Neuronal stem cell (in vitro differentiated cells): ENCODE results near the gene HOXB7.

Source experiments
- DNase-seq: peaks from one replicate; pipeline ENCODE4 v3.0.0-alpha.2; 2013; ENCODE audit warnings: low spot score
- H2AFZ ChIP-seq: one replicate; pipeline ENCODE4 v1.6.1; 2013; ENCODE audit warnings: mild to moderate bottlenecking, low read length, inconsistent platforms
- H2AK5ac ChIP-seq: 2 replicates; pipeline ENCODE4 v1.6.1; 2013; ENCODE audit warnings: low read depth, mild to moderate bottlenecking, inconsistent platforms, low read length, moderate library complexity, mixed read lengths
- H2BK120ac ChIP-seq: 2 replicates; pipeline ENCODE4 v1.6.1; 2013; ENCODE audit warnings: low read depth, mild to moderate bottlenecking, inconsistent platforms, low read length, moderate library complexity, mixed read lengths
- H2BK12ac ChIP-seq: one replicate; pipeline ENCODE4 v1.6.1; 2013; ENCODE audit warnings: low read length, inconsistent platforms
- H2BK15ac ChIP-seq: 2 replicates; pipeline ENCODE4 v1.6.1; 2013; ENCODE audit warnings: mild to moderate bottlenecking, low read length, inconsistent platforms, mixed read lengths
- H2BK5ac ChIP-seq: one replicate; pipeline ENCODE4 v1.6.1; 2013; ENCODE audit warnings: inconsistent platforms, mild to moderate bottlenecking, low read length, moderate library complexity
- H3K14ac ChIP-seq: one replicate; pipeline ENCODE4 v1.6.1; 2013; ENCODE audit warnings: low read length, inconsistent platforms
- H3K18ac ChIP-seq: 2 replicates; pipeline ENCODE4 v1.6.1; 2013; ENCODE audit warnings: low read length, inconsistent platforms
- H3K23ac ChIP-seq: 2 replicates; pipeline ENCODE4 v1.6.1; 2013; ENCODE audit warnings: low read depth, mild to moderate bottlenecking, mixed read lengths, low read length, inconsistent platforms; ENCODE audit not compliant: poor library complexity
- H3K27ac ChIP-seq: replicated peaks from 3 replicates; pipeline ENCODE4 v1.5.1; 2013; ENCODE audit warnings: low read length, inconsistent platforms
- H3K27me3 ChIP-seq, 3 experiments: 2 replicates each; pipeline ENCODE4 v1.6.1; 2013; ENCODE audit warnings: low read length in 3 of 3, mild to moderate bottlenecking in 2 of 3, inconsistent platforms in 1 of 3, low read depth in 1 of 3, mixed read lengths in 1 of 3, moderate library complexity in 1 of 3; ENCODE audit not compliant: control insufficient read depth in 3 of 3, insufficient read depth in 3 of 3
- H3K36me3 ChIP-seq, 2 donors: replicated peaks in 1 of 2; 2 replicates each; pipeline ENCODE4 v1.6.1; 2013; ENCODE audit warnings: low read length in 2 of 2; ENCODE audit not compliant: control insufficient read depth in 2 of 2, insufficient read depth in 2 of 2
- H3K4ac ChIP-seq: 2 replicates; pipeline ENCODE4 v1.6.1; 2013; ENCODE audit warnings: inconsistent platforms, mild to moderate bottlenecking, low read length, moderate library complexity
- H3K4me1 ChIP-seq, 2 donors: 1 replicate in 1 of 2; 2 replicates in 1 of 2; pipeline ENCODE4 v1.6.1; 2013; ENCODE audit warnings: low read length in 2 of 2, low read depth in 1 of 2; ENCODE audit not compliant: control insufficient read depth in 2 of 2, insufficient read depth in 1 of 2
- H3K4me2 ChIP-seq: one replicate; pipeline ENCODE4 v1.6.1; 2013; ENCODE audit warnings: mild to moderate bottlenecking, low read length, inconsistent platforms; ENCODE audit not compliant: insufficient read depth, poor library complexity, severe bottlenecking
- H3K4me3 ChIP-seq, 2 donors: 2 replicates each; pipeline ENCODE4 v1.5.1; 2013; ENCODE audit warnings: low read length in 2 of 2, mild to moderate bottlenecking in 2 of 2, inconsistent platforms in 1 of 2, moderate library complexity in 1 of 2
- H3K79me1 ChIP-seq: one replicate; pipeline ENCODE4 v1.6.1; 2013; ENCODE audit warnings: low read depth, mild to moderate bottlenecking, inconsistent platforms, low read length, moderate library complexity
- H3K9ac ChIP-seq: one replicate; pipeline ENCODE4 v1.6.1; 2013; ENCODE audit warnings: mild to moderate bottlenecking, low read depth, low read length, inconsistent platforms; ENCODE audit not compliant: poor library complexity
- H3K9me3 ChIP-seq, 2 donors: replicated peaks in 1 of 2; 2 replicates each; pipeline versions ENCODE3 to v1.6.1; 2013; ENCODE audit warnings: low read length in 2 of 2, mild to moderate bottlenecking in 2 of 2, inconsistent platforms in 1 of 2, low read depth in 1 of 2, mixed read lengths in 1 of 2, moderate library complexity in 1 of 2; ENCODE audit not compliant: control insufficient read depth in 2 of 2, insufficient read depth in 1 of 2
- H4K8ac ChIP-seq: one replicate; pipeline ENCODE4 v1.6.1; 2013; ENCODE audit warnings: low read depth, mild to moderate bottlenecking, inconsistent platforms, low read length, moderate library complexity
- H4K91ac ChIP-seq: one replicate; pipeline ENCODE4 v1.6.1; 2013; ENCODE audit warnings: low read length, low read depth, mild to moderate bottlenecking, inconsistent platforms; ENCODE audit not compliant: poor library complexity
- WGBS, 2 donors: extraction: QIAGEN DNeasy Blood & Tissue Kit; methylation state at CpG; one replicate each; pipeline ENCODE4 v1.1.7; 2013; ENCODE audit warnings: missing lambda C conversion rate in 2 of 2, mixed read lengths in 1 of 2; ENCODE audit not compliant: insufficient read length in 2 of 2, insufficient replicate concordance in 1 of 2; ENCODE audit errors: extremely low coverage in 2 of 2; 5-methylcytosine and 5-hydroxymethylcytosine counted together

HOXB7 gene

DNA sequence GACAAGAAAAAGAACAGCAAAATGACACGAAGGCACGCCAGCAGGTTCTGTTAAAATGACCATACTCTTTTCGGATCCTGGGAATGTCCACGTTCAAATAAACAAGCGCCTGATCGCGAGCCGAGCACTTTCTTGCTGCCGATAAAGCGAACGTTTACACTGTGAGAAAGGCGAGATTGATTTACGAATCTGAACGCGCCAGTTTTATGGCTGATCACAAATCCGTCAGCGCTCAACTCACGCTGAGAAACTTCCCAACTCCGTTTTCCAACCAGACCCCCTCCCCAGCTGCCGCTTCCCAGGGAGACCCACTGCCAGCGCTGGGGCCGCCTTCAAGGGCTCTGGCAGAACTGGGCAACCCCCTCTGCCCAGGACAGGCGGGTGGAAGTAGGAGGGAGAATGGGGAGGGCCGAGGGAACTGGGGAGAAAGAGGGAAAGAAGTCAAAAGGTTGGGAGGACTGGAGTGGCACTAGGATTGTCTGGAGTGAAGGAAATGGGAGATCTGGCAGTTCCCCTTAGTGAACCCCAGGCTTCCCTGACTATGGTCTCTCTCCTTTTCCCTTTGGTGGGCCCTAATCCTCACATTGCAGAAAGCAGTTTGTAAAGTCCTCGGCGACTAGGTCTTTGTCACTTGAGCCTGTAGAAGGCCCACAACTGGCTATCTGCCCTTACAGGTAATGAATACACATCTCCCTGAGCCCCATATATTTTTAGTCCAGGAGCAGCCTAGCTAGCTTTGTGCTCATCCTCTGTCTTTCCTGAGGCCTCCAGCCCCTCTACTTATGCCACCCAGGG is 39.6 kb downstream of the HOXB7 start:
- H3K27me3 ChIP-seq, result peaks cover 59 to 100% (median 99%) of the 10 kb centered on the region in 3 experiments
- no peak overlapping the region for H2BK5ac ChIP-seq
- no peak overlapping the region for H4K91ac ChIP-seq
- H2BK120ac ChIP-seq, result no peak overlapping the region
- no peaks in the 10 kb centered on the region for H3K4me1 ChIP-seq
- H3K36me3 ChIP-seq, result no peaks in the 10 kb centered on the region
- H3K9me3 ChIP-seq, result peaks cover 0 to 4% of the 10 kb centered on the region in 2 donors
- H3K18ac ChIP-seq, result no peak overlapping the region
- H4K8ac ChIP-seq, result no peak overlapping the region
- no peak overlapping the region for H3K14ac ChIP-seq
- H2BK12ac ChIP-seq, result no peak overlapping the region
- H3K4me3 ChIP-seq, result no peak overlapping the region
- no peak for DNase-seq
- no peak overlapping the region for H3K4me2 ChIP-seq
- WGBS, 2 donors, result no CpG with 5 or more reads among the region's 26 CpGs
- H3K23ac ChIP-seq, result no peak overlapping the region
- H3K79me1 ChIP-seq, result no peaks in the 10 kb centered on the region
- H3K4ac ChIP-seq, result no peak overlapping the region
- H2AFZ ChIP-seq, result no peak overlapping the region
- H2AK5ac ChIP-seq, result no peak overlapping the region
- no peak overlapping the region for H3K9ac ChIP-seq
- H2BK15ac ChIP-seq, result no peak overlapping the region
- H3K27ac ChIP-seq, result no peak overlapping the region

DNA sequence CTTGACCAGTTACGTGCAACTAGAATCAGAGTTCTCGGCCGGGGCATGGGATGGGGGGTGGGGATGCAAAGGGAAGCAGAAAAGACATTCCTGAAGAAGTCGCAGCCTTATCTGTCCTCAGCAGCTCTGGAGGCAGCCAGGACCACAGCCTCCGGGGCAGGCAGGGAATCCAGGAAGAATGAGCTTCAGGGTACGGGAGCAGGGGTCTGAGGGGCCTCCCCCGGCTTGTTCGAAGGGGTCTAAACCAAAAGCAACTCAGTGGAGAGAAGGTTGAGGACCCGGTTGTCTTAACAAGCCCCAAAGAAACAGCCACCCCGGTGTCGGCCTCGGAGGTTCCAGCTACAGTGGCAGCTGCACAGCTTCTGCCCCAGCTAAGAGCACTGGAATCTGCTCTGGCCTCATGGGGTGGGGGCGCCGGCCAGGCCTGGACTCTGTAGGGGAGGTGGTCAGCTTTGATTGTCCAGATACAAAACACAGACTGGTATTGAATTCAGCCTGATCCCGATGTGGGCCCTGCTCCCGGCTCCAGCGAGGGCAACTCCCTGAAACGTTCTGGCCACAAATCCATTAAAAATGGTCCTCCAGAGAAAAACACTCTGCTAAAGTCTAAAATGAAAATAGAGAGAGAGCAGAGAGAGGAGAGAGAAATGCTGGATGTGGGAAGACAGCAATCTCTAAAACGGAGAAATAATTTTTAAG is 40.3 kb downstream of the HOXB7 start:
- H3K27ac ChIP-seq, result no peak overlapping the region
- peaks cover 0 to 4% of the 10 kb centered on the region in 2 donors for H3K9me3 ChIP-seq
- H3K4me2 ChIP-seq, result no peak overlapping the region
- no peak overlapping the region for H3K14ac ChIP-seq
- H3K4me1 ChIP-seq, result no peaks in the 10 kb centered on the region
- H2BK5ac ChIP-seq, result no peak overlapping the region
- H3K23ac ChIP-seq, result peak overlapping the region; percentile 66
- H3K4ac ChIP-seq, result no peak overlapping the region
- H3K79me1 ChIP-seq, result no peaks in the 10 kb centered on the region
- no peak overlapping the region for H2BK12ac ChIP-seq
- WGBS, 2 donors, result no CpG with 5 or more reads among the region's 19 CpGs
- H2BK120ac ChIP-seq, result no peak overlapping the region
- DNase-seq, result no peak
- H3K18ac ChIP-seq, result no peak overlapping the region
- H4K91ac ChIP-seq, result no peak overlapping the region
- H3K27me3 ChIP-seq, result peaks cover 57 to 100% (median 99%) of the 10 kb centered on the region in 3 experiments
- no peak overlapping the region for H2BK15ac ChIP-seq
- H2AK5ac ChIP-seq, result no peak overlapping the region
- no peak overlapping the region for H2AFZ ChIP-seq
- H3K36me3 ChIP-seq, result no peaks in the 10 kb centered on the region
- no peak overlapping the region for H3K9ac ChIP-seq
- H4K8ac ChIP-seq, result no peak overlapping the region
- no peak overlapping the region for H3K4me3 ChIP-seq

DNA sequence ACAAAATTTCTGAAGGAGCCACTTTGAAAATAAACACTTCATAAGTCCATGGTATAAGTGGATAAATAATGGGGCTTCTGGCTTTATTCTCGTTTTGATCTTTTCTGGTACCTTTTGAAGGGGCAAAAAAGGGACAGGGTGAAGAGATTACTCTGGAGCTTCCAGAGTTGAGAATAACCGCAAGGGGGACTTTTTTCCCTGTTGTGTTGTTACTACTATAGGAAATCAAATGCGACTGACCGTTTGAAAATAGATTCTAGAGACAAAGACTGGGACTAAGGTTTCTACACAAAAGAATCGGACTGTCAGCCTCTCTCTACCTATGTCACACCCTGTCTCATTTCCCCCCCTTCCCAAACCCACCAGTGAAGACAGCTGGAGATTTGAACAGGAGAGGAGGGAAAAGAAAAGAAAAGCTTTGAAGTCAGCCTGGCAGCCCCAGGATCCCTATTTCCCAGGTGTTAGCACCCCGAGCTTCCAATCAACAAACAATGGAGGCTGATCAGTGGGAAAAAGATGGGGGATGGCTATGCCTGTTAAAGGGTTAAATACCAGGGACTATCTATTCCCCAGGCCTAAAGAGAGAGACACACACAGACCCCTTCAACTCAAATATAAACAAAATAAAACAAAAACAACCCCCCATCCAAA is 41.0 kb downstream of the HOXB7 start:
- H3K36me3 ChIP-seq, result no peaks in the 10 kb centered on the region
- H3K14ac ChIP-seq, result no peak overlapping the region
- H2BK5ac ChIP-seq, result no peak overlapping the region
- H3K27ac ChIP-seq, result no peak overlapping the region
- H3K18ac ChIP-seq, result no peak overlapping the region
- H2BK120ac ChIP-seq, result no peak overlapping the region
- no peaks in the 10 kb centered on the region for H3K79me1 ChIP-seq
- peaks cover 0 to 4% of the 10 kb centered on the region in 2 donors for H3K9me3 ChIP-seq
- H2AK5ac ChIP-seq, result no peak overlapping the region
- H2AFZ ChIP-seq, result no peak overlapping the region
- H3K27me3 ChIP-seq, result peaks cover 61 to 100% (median 99%) of the 10 kb centered on the region in 3 experiments
- H3K4ac ChIP-seq, result no peak overlapping the region
- H4K8ac ChIP-seq, result no peak overlapping the region
- H4K91ac ChIP-seq, result no peak overlapping the region
- WGBS, 2 donors, result no CpG with 5 or more reads among the region's 6 CpGs
- H2BK15ac ChIP-seq, result no peak overlapping the region
- no peak for DNase-seq
- no peak overlapping the region for H2BK12ac ChIP-seq
- H3K23ac ChIP-seq, result no peak overlapping the region
- H3K4me2 ChIP-seq, result no peak overlapping the region
- H3K9ac ChIP-seq, result no peak overlapping the region
- H3K4me3 ChIP-seq, result no peak overlapping the region
- no peaks in the 10 kb centered on the region for H3K4me1 ChIP-seq

DNA sequence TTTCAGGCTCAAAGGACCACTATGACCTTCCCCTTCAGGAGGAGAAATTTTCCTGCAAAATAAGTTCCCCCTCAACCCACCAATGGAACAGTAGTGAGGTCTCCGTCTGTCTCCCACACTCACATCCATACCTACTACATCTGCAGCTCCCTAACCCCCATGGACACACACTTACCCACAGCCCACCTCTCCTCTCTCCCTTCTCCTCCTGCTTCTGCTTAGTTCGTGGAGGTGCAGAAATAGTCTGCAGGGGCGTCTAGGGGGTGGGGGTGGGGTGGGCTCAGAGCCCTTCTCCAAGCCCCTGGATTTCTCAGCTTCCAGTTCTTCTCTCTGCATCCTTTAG is 41.6 kb downstream of the HOXB7 start:
- H3K27me3 ChIP-seq, result peaks cover 61 to 99% (median 99%) of the 10 kb centered on the region in 3 experiments
- WGBS, 2 donors, result no CpG with 5 or more reads among the region's 3 CpGs

More for the DNA sequence above, 41.6 kb downstream of the HOXB7 start:
- no peak overlapping the region for H3K4ac ChIP-seq
- no peak overlapping the region for H3K18ac ChIP-seq
- no peak overlapping the region for H2BK12ac ChIP-seq
- H2AK5ac ChIP-seq, result no peak overlapping the region
- no peak overlapping the region for H2AFZ ChIP-seq
- H3K36me3 ChIP-seq, result no peaks in the 10 kb centered on the region
- peaks cover 0 to 4% of the 10 kb centered on the region in 2 donors for H3K9me3 ChIP-seq
- no peak overlapping the region for H4K8ac ChIP-seq
- no peak overlapping the region for H3K4me3 ChIP-seq
- no peak overlapping the region for H2BK15ac ChIP-seq
- no peaks in the 10 kb centered on the region for H3K4me1 ChIP-seq
- no peak overlapping the region for H3K23ac ChIP-seq
- no peak for DNase-seq
- no peak overlapping the region for H2BK5ac ChIP-seq
- H2BK120ac ChIP-seq, result no peak overlapping the region
- H3K79me1 ChIP-seq, result no peaks in the 10 kb centered on the region
- H4K91ac ChIP-seq, result no peak overlapping the region
- no peak overlapping the region for H3K27ac ChIP-seq
- H3K14ac ChIP-seq, result no peak overlapping the region
- H3K9ac ChIP-seq, result no peak overlapping the region
- no peak overlapping the region for H3K4me2 ChIP-seq
